ENCODE data around the gene SPAM1. TPM values are rescaled to one million over a fixed set of nuclear protein-coding genes. Genes with fewer than 3 reads are reported as not detected.

SPAM1 gene
- total RNA-seq: not detected

DNA sequence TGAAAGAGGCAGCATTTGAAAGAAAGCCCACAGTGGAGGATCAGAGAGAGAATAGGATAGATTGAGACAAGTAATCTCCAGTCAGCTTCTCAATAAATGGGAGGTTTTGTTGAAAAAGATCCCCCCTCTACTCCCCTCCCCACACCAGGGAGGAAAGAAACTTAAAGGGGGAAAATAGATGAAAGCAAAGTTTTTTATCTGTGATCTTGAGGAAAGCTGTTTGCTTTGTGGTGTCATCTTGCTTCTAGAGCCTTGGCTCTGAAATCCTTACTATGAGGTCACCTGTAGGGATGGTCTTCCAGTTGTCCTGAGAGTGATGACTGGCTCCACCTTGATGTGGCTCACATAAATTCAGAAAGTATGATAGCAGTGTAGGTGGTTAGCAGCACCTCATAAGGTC is at the start of gene SPAM1:
Gene SPAM1 (plus strand): TSS at position 301 of the 400 bp plus-strand sequence. CDS start 28,330 bp downstream, outside the sequence.
- no peak within 1 kb of the TSS for H3K4me3 ChIP-seq
- no peak within 1 kb of the TSS for H3K27ac ChIP-seq
- H3K27me3 ChIP-seq: no peaks in the 10 kb centered on the region
- no peaks in the 10 kb centered on the region for H3K36me3 ChIP-seq
- H3K4me1 ChIP-seq: no peaks in the 10 kb centered on the region
- H3K9me3 ChIP-seq: no peaks in the 10 kb centered on the region
- TF ChIP-seq POLR2A (IDR thresholded peaks at IDR 0.05) (no peak), POLR2AphosphoS5 (IDR thresholded peaks at IDR 0.05) (no peak)
- TF ChIP-seq, protein P1, sequence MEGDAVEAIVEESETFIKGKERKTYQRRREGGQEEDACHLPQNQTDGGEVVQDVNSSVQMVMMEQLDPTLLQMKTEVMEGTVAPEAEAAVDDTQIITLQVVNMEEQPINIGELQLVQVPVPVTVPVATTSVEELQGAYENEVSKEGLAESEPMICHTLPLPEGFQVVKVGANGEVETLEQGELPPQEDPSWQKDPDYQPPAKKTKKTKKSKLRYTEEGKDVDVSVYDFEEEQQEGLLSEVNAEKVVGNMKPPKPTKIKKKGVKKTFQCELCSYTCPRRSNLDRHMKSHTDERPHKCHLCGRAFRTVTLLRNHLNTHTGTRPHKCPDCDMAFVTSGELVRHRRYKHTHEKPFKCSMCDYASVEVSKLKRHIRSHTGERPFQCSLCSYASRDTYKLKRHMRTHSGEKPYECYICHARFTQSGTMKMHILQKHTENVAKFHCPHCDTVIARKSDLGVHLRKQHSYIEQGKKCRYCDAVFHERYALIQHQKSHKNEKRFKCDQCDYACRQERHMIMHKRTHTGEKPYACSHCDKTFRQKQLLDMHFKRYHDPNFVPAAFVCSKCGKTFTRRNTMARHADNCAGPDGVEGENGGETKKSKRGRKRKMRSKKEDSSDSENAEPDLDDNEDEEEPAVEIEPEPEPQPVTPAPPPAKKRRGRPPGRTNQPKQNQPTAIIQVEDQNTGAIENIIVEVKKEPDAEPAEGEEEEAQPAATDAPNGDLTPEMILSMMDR (IDR thresholded peaks at IDR 0.05): no peak
- DNase-seq (ENCODE audit: low spot score in 2 of 2): no peak
- intact Hi-C loops (cut with DNase I; ENCODE audit: low total_unique reads): loop anchor here (5.0 kb wide), 2 partner anchors 723 to 1302 kb away; no protein-coding TSS in a partner anchor

- H3K27me3 ChIP-seq: no peaks in the 10 kb centered on the region
- no peak for DNase-seq (ENCODE audit: low spot score in 2 of 2)
- no peak overlapping the region for H3K4me3 ChIP-seq
- H3K27ac ChIP-seq: no peak overlapping the region
- no peak for TF ChIP-seq POLR2AphosphoS5 (IDR thresholded peaks at IDR 0.05)
- TF ChIP-seq POLR2A (IDR thresholded peaks at IDR 0.05): no peak
- TF ChIP-seq, protein P1 (IDR thresholded peaks at IDR 0.05): no peak
- intact Hi-C loops (cut with DNase I; ENCODE audit: low total_unique reads): no loop called here
- H3K4me1 ChIP-seq: no peaks in the 10 kb centered on the region
- no peaks in the 10 kb centered on the region for H3K9me3 ChIP-seq
- H3K36me3 ChIP-seq: no peaks in the 10 kb centered on the region
Observed at GRCh38 chr7:123876557-123877256, 48.3 kb upstream of the SPAM1 start.

GRCh38 chr7:123879628-123880027 is 45.4 kb upstream of the SPAM1 start:
- no peaks in the 10 kb centered on the region for H3K27me3 ChIP-seq
- no peaks in the 10 kb centered on the region for H3K4me1 ChIP-seq
- H3K27ac ChIP-seq: no peak overlapping the region
- H3K4me3 ChIP-seq: no peak overlapping the region
- intact Hi-C loops (cut with DNase I; ENCODE audit: low total_unique reads): no loop called here
- DNase-seq (ENCODE audit: low spot score in 2 of 2): no peak
- H3K36me3 ChIP-seq: no peaks in the 10 kb centered on the region
- H3K9me3 ChIP-seq: no peaks in the 10 kb centered on the region
- TF ChIP-seq POLR2AphosphoS5 (IDR thresholded peaks at IDR 0.05) (no peak), POLR2A (IDR thresholded peaks at IDR 0.05) (no peak)
- TF ChIP-seq, protein P1 (IDR thresholded peaks at IDR 0.05): no peak

DNA sequence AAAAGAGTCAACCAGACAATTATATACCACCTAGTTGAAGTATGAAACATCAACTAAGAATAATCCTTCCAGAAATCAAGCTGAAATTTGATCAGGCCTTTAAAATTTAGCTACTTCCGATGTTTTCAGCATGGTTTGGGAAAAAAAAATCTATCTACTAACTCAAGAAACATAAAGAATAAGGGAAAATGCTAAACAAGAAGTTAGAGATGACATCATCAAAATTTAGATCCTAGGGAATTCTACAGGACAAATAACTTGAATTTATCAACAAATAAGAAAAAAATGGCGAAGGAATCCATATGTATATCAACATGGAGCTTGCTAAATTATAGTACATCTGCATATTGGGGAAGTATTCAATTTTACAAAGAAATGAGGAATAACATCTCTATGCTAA is 43.7 kb upstream of the SPAM1 start:
- Histone ChIP-seq H3K36me3 (no peaks in the 10 kb centered on the region), H3K4me3 (no peak overlapping the region), H3K27me3 (no peaks in the 10 kb centered on the region), H3K9me3 (no peaks in the 10 kb centered on the region), H3K27ac (no peak overlapping the region), H3K4me1 (no peaks in the 10 kb centered on the region)
- DNase-seq (ENCODE audit: low spot score in 2 of 2): no peak
- TF ChIP-seq, protein P1 (IDR thresholded peaks at IDR 0.05): no peak
- TF ChIP-seq POLR2AphosphoS5 (IDR thresholded peaks at IDR 0.05) (no peak), POLR2A (IDR thresholded peaks at IDR 0.05) (no peak)
- intact Hi-C loops (cut with DNase I; ENCODE audit: low total_unique reads): no loop called here

DNA sequence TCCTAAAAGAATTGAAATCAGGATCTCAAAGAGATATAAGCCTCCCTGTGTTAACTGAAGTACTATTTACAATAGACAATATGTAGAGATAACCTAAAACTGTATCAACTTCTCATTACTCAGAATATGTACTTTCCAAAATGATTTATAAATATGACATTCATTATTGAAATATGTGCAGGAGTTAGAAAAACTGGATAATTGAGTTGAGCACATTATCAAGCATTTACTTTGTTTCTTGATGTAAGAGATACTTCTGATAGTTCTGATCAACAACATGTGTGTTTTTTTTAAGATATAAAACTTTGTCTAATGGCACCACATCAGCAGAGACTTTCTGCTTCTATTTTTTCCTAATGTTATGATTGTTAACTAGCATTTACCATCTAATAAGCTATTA is 41.9 kb upstream of the SPAM1 start:
- Histone ChIP-seq H3K36me3 (no peaks in the 10 kb centered on the region), H3K27ac (no peak overlapping the region), H3K4me3 (no peak overlapping the region), H3K27me3 (no peaks in the 10 kb centered on the region), H3K9me3 (no peaks in the 10 kb centered on the region), H3K4me1 (no peaks in the 10 kb centered on the region)
- intact Hi-C loops (cut with DNase I; ENCODE audit: low total_unique reads): no loop called here
- TF ChIP-seq, protein P1 (IDR thresholded peaks at IDR 0.05): no peak
- TF ChIP-seq POLR2A (IDR thresholded peaks at IDR 0.05) (no peak), POLR2AphosphoS5 (IDR thresholded peaks at IDR 0.05) (no peak)
- no peak for DNase-seq (ENCODE audit: low spot score in 2 of 2)
